Suppressor macrophage (primary cell): ENCODE measurements around the gene RABGAP1L.
"Not testable (repeated sequence)": the region's sequence is repeated elsewhere in the genome, so short reads cannot be mapped to it uniquely, and the experiment has no call there.

Experiments
- DNase-seq, 4 experiments: peaks; one replicate each; pipeline ENCODE4 v3.0.0-alpha.2; 2020 to 2022

RABGAP1L gene

DNA sequence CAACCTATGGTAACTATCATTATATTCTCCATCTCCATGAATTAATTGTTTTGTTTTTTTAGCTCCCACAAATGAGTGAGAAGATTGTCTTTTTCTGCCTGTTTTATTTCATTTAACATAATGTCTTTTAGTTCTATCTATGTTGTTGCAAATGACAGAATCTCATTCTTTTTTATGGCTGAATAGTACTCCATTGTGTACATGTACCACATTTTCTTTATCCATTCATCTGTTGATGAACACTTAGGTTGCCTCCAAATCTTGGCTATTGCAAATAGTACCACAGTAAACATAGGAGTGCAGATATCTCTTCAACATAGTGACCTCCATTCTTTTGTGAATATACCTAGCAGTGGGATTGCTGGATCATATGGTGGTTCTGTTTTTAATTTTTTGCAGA lies 429.3 kb downstream of the RABGAP1L start:
- DNase-seq: not testable (repeated sequence)

DNA sequence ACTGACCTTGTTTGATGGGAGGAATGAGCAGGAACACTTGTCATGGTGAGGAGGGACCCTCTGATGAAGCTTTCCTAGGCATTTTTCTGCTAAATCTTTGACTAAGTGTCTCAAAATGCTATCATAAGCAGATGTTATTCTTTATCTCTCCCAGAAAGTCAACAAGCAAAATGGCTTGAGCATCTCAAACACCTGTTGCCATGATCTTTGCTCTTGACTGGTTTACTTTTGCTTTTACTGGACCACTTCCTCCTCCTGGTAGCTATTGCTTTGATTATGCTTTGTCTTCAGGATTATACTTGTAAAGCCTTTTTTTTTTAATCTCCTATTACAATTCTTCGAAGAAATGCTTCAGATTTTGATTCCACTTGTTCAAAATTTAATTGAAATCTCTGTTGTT lies 445.9 kb downstream of the RABGAP1L start:
- DNase-seq: no peak

DNA sequence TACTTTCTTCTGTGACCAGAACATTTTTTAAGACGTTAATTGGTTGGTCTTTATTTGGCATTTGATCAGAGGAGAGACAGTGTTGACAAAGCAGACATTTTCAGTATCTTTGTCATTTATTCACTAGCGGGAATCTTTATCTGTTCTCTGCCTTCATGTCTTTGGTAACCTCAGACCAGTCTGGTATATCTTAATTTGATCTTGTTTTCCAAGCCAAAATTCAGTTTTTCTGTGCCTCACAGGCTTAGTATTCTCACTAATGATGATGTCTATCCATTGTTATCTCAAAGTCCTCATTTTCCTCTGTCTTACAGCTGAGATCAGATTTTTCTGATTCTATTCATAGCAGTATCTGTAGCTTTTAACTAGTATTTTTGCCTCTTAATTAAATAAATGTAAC lies 447.2 kb downstream of the RABGAP1L start:
- DNase-seq: no peak

DNA sequence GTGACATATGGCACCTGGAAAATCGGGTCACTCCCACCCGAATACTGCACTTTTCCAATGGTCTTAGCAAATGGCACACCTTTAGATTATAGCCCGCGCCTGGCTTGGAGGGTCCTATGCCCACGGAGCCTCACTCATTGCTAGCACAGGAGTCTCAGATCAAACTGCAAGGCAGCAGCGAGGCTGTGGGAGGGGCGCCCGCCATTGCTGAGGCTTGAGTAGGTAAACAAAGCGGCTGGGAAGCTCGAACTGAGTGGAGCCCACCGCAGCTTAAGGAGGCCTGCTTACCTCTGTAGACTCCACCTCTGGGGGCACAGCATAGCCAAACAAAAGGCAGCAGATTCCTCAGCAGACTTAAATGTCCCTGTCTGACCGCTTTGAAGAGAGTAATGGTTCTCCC lies 458.6 kb downstream of the RABGAP1L start:
- not testable (repeated sequence) for DNase-seq

DNA sequence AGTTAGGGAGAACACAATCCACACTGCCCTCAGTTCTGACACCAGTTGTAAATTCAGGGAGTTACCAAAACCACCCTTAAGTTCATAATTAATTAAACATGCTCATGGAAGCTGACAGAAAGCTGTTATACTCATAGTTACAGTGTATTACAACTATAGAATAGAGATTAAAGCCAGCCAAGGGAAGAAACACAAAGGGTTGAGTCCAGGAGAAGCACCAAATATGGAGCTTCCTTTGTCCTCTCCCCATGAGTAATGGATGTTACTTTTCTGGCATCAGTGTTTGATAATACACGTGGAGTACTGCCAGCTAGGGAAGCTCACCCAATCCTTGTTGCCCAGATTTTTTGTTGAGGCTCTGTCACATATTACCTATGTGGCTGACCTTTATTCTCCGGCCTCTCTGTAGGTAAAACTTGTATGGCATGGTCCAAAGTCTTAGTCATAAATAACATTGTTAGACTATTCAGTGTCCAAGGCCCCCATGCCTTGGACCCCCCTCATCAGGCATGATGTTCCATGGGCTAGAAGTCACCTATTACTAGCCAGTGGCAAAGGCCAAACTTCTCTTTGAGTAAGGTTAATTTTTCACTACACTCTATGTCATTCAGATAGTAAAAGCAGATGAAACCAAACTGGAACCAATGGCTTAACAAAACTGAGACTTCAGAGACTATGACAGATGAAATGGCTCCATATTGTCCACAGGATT lies 464.2 kb downstream of the RABGAP1L start:
- DNase-seq: no peak

DNA sequence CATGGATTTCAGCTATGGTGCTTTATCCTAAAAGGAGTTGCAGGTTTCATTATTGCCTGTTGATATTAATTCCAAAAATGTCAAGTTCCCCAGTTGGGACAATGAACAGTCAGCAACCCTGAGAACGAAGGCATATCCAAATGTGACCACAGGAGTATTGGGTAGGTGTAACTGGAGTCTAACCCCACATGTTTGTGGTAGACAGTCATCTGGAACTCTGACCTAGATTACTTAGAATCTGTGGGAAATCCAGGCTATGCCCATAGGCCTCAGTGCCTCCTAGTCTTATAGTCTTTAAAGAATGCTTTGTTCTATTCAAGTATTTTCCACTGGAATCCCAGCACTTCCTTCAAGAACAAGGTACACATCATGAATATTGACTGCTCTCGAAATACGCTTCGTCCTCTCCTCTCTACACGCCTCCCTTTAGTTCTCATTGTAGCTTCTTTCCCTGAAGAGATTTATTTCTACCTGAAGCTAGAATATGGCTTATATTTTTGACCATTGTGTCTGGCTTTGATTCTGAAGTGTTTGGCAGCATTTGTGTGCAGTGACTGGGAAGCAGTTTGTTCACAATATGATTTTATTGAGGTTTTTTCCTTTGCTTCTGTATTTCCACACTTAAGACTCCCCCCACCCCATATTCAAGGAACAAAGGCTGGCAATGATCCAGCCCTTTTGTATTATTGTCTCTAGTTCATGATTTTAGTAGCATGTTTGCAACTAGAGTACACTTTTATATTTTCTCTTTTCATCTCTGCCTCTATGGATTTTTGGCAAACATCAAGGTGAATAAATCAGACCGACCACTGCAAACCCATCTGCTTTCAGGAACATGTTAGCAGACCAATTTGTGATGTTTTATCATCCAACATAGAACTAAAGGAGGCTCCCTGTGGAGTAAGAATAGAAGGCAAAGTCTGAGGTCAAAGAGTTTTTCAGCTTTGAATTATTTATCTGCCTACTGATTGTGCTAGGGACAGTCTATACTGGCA lies 467.0 kb downstream of the RABGAP1L start:
- no peak for DNase-seq

DNA sequence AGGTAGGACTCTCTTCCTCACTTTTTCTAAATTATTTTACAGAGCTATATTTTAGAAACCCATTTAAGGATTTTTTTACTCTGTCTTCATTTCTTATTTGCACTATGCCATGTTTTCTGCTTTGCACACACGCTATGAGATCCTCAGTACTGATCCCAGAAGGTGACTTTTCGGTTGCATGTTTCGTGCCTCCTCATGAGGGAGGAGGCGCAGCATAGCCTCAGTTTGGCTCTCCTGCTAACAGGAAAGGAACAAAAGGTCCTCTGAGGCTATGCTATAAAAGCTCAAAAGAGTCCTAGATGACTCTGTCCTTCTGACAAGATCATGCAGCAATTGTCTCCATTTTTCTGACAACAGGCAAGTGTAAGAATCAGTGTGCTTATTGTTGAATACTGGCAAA lies 478.2 kb downstream of the RABGAP1L start:
- no peak for DNase-seq

DNA sequence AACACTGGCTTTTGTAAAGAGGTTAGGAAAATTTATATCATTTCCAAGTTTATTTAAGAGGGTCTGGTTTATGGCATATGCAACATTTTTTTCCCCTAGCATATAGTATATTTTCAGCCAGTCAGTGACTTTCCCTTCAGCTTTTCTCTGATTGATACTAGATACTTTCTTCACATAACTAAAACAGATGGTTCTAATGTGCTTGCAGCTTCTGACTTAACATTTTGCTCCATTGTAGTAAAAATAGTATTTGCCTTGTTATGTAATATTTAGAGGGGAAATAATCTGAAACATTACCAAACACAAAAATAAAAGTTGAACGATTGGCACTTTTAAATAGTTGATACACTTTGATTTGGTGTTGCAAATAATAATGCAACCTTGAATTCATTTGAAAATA lies 480.1 kb downstream of the RABGAP1L start:
- no peak for DNase-seq

DNA sequence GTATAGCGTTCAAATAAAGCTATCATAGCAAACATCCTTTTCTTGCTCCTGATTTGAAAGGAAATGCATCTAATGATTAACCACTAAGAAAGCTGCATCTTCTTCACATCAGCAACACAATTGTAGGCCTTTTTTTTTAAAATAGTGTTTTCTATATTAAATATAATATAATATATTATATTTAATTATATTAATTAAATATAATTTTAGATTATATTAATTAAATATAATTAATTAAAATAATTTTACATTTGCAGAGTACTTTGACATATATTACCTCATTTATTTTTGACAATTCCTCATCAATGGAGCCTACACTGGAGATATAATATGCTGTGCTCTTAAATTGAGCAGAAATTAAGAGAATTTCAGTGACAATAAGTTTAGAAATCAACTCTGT lies 481.5 kb downstream of the RABGAP1L start:
- DNase-seq: no peak

DNA sequence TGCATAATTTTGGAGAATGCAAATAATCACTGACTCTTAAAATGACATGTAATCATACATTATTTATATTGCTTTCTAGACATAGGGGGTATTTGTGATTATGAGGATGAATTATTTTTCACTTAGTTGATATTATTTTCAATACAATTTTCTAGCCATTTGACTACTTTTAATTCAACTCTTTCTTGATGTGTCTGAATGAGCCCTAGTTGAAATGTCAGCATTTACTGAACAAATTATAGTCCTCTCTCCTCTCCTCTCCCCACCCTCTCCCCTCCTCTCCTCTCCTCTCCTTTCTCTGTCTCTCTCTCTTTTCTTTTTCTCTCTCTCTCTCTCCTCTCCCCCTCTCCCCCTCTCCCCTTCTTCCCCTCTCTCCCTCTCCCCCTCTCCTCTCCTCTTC lies 483.1 kb downstream of the RABGAP1L start:
- DNase-seq: no peak

DNA sequence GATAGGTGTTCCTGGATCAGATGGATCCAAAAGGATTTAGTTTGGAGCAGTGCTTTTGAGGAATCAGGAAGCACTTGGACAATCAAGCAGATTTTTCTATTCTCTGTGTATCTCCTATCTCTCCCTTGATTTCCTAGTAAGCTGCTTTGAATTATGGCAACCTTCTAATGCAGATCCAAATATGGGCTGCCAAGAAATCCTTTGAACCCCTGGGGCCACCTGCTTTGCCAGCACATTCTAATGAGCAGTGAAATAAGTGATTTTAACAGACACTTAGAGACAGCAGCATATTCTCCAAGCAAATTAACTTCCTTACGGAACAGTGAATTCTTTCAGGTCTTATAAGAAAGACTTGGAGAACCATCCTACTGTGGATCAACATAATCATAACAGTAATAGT lies 483.9 kb downstream of the RABGAP1L start:
- no peak for DNase-seq

DNA sequence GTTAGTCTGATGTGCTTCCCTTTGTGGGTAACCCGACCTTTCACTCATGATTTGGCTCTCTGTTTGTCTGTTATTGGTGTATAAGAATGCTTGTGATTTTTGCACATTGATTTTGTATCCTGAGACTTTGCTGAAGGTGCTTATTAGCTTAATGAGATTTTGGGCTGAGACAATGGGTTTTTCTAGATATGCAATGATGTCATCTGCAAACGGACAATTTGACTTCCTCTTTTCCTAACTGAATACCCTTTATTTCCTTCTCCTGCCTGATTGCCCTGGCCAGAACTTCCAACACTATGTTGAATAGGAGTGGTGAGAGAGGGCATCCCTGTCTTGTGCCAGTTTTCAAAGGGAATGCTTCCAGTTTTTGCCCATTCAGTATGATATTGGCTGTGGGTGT lies 490.3 kb downstream of the RABGAP1L start:
- DNase-seq: peak in 2 of 4 experiments; percentile 2 to 9

DNA sequence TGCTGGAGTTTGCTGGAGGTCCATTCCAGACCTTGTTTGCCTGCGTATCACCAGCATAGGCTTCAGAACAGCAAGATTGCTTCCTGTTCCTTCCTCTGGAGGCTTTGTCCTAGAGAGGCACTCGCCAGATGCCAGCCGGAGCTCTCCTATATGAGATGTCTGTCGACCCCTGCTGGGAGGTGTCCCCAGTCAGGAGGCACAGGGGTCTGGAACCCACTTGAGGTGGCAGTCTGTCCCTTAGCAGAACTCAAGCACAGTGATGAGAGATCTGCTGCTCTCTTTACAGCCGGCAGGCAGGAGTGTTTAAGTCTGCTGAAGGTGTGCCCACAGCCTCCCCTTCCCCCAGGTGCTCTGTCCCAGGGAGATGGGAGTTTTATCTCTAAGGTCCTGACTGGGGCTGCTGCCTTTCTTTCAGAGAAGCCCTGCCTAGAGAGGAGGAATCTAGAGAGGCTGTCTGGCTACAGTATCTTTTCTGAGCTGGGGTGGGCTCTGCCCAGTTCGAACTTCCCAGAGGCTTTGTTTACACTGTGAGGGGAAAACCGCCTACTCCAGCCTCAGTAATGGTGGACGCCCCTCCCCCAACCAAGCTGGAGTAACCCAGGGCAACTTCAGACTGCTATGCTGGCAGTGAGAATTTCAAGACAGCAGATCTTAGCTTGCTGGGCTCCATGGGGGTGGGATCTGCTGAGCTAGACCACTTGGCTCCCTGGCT lies 493.4 kb downstream of the RABGAP1L start:
- DNase-seq: no peak

DNA sequence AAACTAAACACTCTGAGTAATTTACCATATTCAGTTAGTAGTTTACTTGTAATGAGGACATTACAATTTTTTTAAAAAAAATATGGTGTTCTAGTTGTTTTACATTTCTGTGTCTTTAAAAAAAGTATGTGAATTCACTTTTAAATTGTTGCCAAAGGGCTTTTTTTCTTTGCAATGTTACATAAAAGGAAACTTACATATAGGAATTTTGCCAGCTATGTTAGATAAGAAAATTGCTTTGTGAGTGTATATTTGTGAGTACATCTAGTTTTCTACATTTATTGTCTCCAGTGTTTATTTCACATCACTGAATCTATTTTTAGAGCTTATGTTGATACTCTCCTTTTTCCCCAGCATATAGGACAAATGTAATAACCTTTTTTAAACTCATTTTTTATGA lies 495.2 kb downstream of the RABGAP1L start:
- no peak for DNase-seq

DNA sequence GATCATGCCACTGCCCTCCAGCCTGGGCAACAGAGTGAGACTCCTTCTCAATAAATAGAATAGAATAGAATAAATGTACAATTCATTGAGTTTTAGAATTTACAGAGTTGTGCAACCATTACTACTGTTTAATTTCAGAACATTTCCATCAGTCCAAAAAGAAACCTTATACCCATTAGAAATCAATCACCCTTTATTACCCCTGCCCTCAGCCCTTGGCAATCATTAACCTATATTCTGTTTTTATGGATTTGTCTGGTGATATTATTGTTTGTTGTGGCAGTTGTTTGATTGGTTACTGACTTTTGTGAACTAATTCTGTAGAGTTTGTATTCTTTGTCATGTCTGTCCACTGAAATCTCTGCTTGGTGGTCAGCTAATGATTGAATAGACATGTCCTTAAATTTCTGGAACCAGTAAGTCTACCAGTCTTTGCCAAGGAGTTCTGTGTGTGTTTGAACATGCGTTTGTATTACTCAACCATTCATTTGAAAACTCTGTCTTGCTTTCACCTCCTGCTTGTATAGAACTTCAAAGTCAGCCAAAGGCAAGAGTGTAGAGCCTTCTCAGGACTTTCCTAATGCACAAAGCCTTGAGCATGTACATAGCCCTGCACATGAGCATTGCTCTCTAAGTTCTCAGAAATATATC lies 497.2 kb downstream of the RABGAP1L start:
- no peak for DNase-seq

DNA sequence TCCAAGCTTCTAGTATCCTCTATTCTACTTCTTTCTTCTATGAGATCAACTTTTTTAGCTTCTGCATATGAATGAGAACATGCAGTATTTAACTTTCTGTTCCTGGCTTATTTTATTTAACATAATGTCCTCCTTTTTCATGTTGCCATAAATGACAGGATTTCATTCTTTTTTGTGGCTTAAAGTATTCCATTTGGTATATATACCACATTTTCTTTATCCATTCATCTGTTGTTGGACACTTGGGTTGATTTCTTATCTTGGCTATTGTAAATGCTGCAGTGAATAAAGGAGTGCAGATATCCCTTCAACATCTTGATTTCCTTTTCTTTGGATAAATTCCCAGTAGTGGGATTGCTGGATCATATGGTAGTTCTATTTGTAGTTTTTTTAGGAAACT lies 498.1 kb downstream of the RABGAP1L start:
- DNase-seq: no peak

DNA sequence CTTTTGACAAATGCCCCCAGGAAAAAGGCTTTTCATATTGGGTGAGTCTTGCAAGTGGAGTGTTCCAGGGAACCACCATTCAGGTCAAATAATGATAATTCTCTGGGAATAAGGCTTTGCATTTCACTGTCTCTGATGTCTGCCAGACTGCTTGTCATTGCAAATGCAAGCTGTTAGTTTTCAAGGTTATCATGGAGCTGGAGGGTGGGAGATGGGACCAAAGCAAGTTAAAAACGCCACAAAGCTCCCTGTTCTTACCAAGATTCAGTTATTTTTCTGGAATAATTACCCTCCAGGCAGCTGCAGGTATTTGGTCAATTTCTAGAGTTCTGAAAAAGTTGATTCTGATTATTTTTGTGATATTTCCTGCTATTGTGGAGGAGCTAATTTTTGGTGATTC lies 498.6 kb downstream of the RABGAP1L start:
- DNase-seq: no peak

DNA sequence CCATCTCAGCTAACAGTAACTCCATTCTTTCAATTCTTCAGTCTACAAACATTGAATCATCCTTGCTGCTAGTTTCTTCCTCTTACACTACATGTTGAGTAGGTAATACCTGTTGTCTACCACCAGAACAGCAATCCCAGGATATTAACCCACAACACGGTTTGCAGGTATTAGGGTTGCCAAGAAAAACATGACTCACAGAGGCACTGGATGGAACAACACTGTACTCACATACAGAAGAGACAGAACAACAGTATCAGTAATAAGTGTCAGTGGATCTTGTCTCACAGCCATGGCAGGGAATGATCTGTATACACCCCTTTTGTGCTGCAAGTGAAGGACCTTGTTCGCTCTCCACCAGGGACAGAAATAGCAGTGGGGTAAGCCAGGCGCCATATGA lies 500.5 kb downstream of the RABGAP1L start:
- DNase-seq: no peak

DNA sequence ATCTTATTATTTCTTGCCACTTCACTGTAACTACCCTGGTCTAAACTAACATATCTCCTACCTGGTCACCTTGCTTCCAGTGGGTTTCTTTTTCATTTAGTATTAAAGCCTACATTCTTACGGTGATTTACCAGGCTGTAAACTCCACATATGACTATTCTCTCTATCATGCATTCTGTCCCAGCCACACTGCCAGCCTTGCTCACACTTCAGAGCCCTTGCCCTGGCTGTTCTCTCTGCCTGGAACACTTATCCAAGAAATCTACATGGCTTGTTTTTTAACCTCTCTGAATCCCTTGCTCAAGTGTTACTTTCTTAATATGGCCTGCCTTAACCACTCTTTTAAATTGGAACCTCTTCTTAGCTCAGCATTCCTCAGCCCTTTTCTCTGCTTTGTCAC lies 501.2 kb downstream of the RABGAP1L start:
- DNase-seq: no peak

DNA sequence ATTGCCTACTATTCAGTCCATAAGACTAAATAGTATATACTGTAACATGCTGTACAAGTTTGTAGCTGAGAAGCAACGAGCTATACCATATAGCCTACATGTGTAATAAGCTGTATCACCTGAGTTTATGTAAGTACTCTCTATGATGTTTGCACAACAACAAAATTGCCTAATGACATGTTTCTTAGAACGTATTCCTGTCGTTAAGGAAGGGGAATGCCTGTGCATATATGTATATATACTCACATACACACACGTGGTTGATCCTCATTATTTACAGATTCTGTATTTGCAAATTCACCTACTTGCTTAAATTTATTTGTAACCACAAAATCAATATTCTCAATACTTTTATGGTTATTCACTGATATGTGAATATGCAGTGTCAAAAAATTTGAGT lies 504.0 kb downstream of the RABGAP1L start:
- DNase-seq: no peak

DNA sequence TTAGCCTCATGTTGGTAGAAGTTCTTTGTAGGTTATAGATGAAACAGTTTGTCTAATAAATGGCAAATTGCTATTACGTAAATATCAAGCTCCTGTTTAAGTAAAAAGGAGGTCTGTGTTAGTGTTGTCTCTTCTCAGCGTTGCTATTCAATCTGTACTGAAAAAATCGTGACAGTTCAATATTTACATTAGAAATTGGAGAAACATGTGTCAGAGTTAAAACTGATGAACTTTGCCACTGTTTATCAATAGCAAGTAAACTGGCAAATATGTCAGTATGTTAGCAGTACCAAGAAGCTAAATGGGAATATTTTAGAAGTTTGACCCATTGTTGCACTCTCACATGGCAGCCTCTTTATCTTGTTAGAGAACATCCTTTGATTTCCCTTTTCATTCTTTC lies 506.9 kb downstream of the RABGAP1L start:
- no peak for DNase-seq

DNA sequence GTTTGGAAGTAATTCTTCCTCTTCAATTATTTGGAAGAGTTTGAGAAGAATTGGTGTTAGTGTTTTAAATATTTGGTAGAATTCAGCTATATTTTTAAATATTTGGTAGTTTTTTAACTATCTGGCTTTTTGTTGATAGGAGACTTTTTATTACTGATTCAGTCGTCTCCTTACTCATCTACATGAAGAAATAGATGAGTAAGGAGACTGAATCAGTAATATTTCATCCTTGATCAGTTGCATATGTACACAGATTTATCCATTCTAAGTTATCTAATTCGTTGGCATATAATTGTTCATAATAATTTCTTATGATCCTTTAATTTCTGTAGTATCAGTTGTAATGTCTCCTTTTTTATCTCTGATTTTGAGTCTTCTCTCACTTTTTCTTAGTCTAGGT lies 512.5 kb downstream of the RABGAP1L start:
- no peak for DNase-seq

DNA sequence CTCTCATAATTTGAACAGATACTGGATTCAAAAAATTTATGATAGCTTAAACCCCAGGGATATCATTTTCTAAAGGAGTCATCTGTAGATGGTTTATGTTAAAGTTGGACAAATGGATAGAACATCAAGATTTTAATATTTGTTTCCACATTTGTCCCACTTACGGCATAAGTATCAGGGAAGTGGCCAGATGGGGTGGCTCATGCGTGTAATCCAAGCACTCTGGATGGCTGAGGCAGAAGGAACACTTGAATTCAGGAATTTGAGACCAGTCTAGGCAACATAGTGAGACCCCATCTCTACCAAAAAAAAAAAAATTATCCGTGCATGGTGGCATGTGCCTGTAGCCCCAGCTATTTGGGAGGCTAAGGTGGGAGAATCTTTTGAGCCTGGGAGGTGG lies 517.5 kb downstream of the RABGAP1L start:
- DNase-seq: no peak
